Bronchial epithelial cell (primary cell): ENCODE data around the gene SNRPA1. TPM values are rescaled to one million over a fixed set of nuclear protein-coding genes. Genes with fewer than 3 reads are reported as not detected.
"Not testable (repeated sequence)": the region's sequence is repeated elsewhere in the genome, so short reads cannot be mapped to it uniquely, and the experiment has no call there.

Source experiments
- DNase-seq: peaks from one replicate; pipeline ENCODE4 v3.0.0-alpha.2; 2010; ENCODE audit warnings: low read depth
- FAIRE-seq: peaks from 2 replicates; lab custom pipeline; 2011; peaks lifted over from hg19 to GRCh38; lab: Jason Lieb, UNC
- H3K27me3 ChIP-seq: 2 replicates; pipeline ENCODE4 v1.5.1; 2011; ENCODE audit warnings: low read length; ENCODE audit not compliant: control insufficient read depth, insufficient read depth
- H3K36me3 ChIP-seq: 2 replicates; pipeline ENCODE4 v1.5.1; 2011; ENCODE audit warnings: low read length; ENCODE audit not compliant: control insufficient read depth, insufficient read depth
- H3K4me3 ChIP-seq: 2 replicates; pipeline ENCODE4 v1.5.1; 2011; ENCODE audit warnings: mild to moderate bottlenecking, low read depth, low read length, control low read depth
- CTCF ChIP-seq: IDR thresholded peaks from 2 replicates; pipeline ENCODE4 v1.5.1; 2011; ENCODE audit warnings: mild to moderate bottlenecking, moderate library complexity, low read length, control low read depth, inconsistent platforms; ENCODE audit not compliant: insufficient read depth, severe bottlenecking
- total RNA-seq: library from RNA; depleted of rRNA; stranded (reverse); fragments of >200 nt; gene quantifications from 2 replicates; pipeline ENCODE4 v1.2.1, GENCODE V29; 2014

The SNRPA1 gene
- 21.6 and 22.7 TPM in 2 replicates for total RNA-seq

GRCh38 chr15:101294731-101295606 is at the start of gene SNRPA1:
SNRPA1 (minus strand) TSS chr15:101295248; CDS start chr15:101295178, 70 bp downstream.
- FAIRE-seq (no peak), DNase-seq (peak; percentile 76)
- Histone ChIP-seq H3K4me3 (peak within 1 kb of the TSS; percentile 95), H3K36me3 (no peaks in the 10 kb centered on the region), H3K27me3 (no peaks in the 10 kb centered on the region)
- no peak for TF ChIP-seq CTCF

- DNase-seq (no peak), FAIRE-seq (no peak)
- Histone ChIP-seq H3K27me3 (peaks cover 4% of the 10 kb centered on the region), H3K4me3 (no peak overlapping the region), H3K36me3 (no peaks in the 10 kb centered on the region)
- TF ChIP-seq CTCF, result no peak
These were observed 47.0 kb upstream of the SNRPA1 start for GRCh38 chr15:101342056-101342455.

GRCh38 chr15:101338502-101339057 is 43.5 kb upstream of the SNRPA1 start:
- FAIRE-seq (no peak), DNase-seq (no peak)
- TF ChIP-seq CTCF, result no peak
- Histone ChIP-seq H3K36me3 (no peaks in the 10 kb centered on the region), H3K27me3 (no peaks in the 10 kb centered on the region), H3K4me3 (no peak overlapping the region)

- Histone ChIP-seq H3K36me3 (no peaks in the 10 kb centered on the region), H3K4me3 (no peak overlapping the region), H3K27me3 (no peaks in the 10 kb centered on the region)
- DNase-seq, result no peak
- FAIRE-seq, result no peak
- no peak for TF ChIP-seq CTCF
These were observed 42.9 kb upstream of the SNRPA1 start for GRCh38 chr15:101337976-101338375.

GRCh38 chr15:101333907-101334789 is 39.1 kb upstream of the SNRPA1 start:
- DNase-seq, result not testable (repeated sequence)

More at GRCh38 chr15:101333907-101334789, 39.1 kb upstream of the SNRPA1 start:
- H3K36me3 ChIP-seq, H3K4me3 ChIP-seq, FAIRE-seq, H3K27me3 ChIP-seq: not testable (repeated sequence)
